IPS-20b (cell line): ENCODE data around the gene VPS4A.
"Not testable (repeated sequence)": the region's sequence is repeated elsewhere in the genome, so short reads cannot be mapped to it uniquely, and the experiment has no call there.

Experiments
- H3K27ac ChIP-seq: one replicate; pipeline ENCODE4 v1.5.1; 2013; ENCODE audit warnings: low read length
- H3K27me3 ChIP-seq: 2 replicates; pipeline ENCODE4 v1.6.1; 2013; ENCODE audit warnings: mild to moderate bottlenecking, low read length, inconsistent platforms; ENCODE audit not compliant: insufficient read depth
- H3K36me3 ChIP-seq: 2 replicates; pipeline ENCODE4 v1.6.1; 2013; ENCODE audit warnings: low read depth, mild to moderate bottlenecking, inconsistent platforms, low read length, moderate library complexity; ENCODE audit not compliant: insufficient read depth
- H3K4me1 ChIP-seq: 2 replicates; pipeline ENCODE4 v1.6.1; 2013; ENCODE audit warnings: mild to moderate bottlenecking, control low read depth, inconsistent platforms, low read length, moderate library complexity; ENCODE audit not compliant: insufficient read depth
- H3K4me3 ChIP-seq: 2 replicates; pipeline ENCODE4 v1.5.1; 2013; ENCODE audit warnings: mild to moderate bottlenecking, low read length, inconsistent platforms
- H3K9ac ChIP-seq: 2 replicates; pipeline ENCODE4 v1.6.1; 2013; ENCODE audit warnings: low read depth, mild to moderate bottlenecking, inconsistent platforms, low read length, moderate library complexity
- H3K9me3 ChIP-seq: 2 replicates; pipeline ENCODE4 v1.6.1; 2013; ENCODE audit warnings: mild to moderate bottlenecking, low read depth, low read length, inconsistent platforms; ENCODE audit not compliant: insufficient read depth

VPS4A gene

GRCh38 chr16:69286941-69287713 lies 24.0 kb upstream of the VPS4A start:
- Histone ChIP-seq H3K9me3 (no peaks in the 10 kb centered on the region), H3K27me3 (no peaks in the 10 kb centered on the region), H3K4me1 (no peaks in the 10 kb centered on the region), H3K4me3 (no peak overlapping the region), H3K9ac (no peak overlapping the region), H3K27ac (no peak overlapping the region), H3K36me3 (peaks cover 13% of the 10 kb centered on the region)

- H3K9me3 ChIP-seq, H3K36me3 ChIP-seq, H3K27ac ChIP-seq, H3K4me1 ChIP-seq, H3K9ac ChIP-seq, H3K27me3 ChIP-seq, H3K4me3 ChIP-seq: not testable (repeated sequence)
Observed at GRCh38 chr16:69291657-69292056, 19.5 kb upstream of the VPS4A start.

DNA sequence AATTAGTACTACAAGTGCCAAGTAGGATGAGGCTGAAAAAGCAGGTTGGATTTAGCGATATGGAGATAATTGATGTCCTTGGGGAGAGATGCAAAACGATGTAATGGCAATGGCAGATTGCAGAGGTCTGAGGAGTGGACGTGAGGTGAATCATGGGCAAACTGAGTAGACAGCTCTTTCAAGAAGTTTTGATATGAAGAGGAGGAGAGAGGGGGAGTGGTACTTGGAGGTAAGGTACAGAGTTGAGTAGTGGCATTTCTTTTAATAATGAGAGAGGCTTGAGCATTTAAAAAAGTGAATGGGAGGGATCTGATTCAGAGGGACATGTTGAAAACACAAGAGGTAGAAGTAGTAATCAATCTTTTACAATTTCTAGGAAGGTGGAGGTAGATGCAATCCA lies 17.7 kb upstream of the VPS4A start:
- no peaks in the 10 kb centered on the region for H3K27me3 ChIP-seq
- H3K4me1 ChIP-seq = no peaks in the 10 kb centered on the region
- no peak overlapping the region for H3K4me3 ChIP-seq
- no peak overlapping the region for H3K9ac ChIP-seq
- H3K36me3 ChIP-seq = no peaks in the 10 kb centered on the region
- no peak overlapping the region for H3K27ac ChIP-seq
- H3K9me3 ChIP-seq = no peaks in the 10 kb centered on the region

- H3K9ac ChIP-seq = no peak overlapping the region
- H3K27ac ChIP-seq = no peak overlapping the region
- no peaks in the 10 kb centered on the region for H3K4me1 ChIP-seq
- H3K4me3 ChIP-seq = no peak overlapping the region
- H3K36me3 ChIP-seq = no peaks in the 10 kb centered on the region
- H3K9me3 ChIP-seq = no peaks in the 10 kb centered on the region
- no peaks in the 10 kb centered on the region for H3K27me3 ChIP-seq
Observed at GRCh38 chr16:69294051-69294450, 17.1 kb upstream of the VPS4A start.

DNA sequence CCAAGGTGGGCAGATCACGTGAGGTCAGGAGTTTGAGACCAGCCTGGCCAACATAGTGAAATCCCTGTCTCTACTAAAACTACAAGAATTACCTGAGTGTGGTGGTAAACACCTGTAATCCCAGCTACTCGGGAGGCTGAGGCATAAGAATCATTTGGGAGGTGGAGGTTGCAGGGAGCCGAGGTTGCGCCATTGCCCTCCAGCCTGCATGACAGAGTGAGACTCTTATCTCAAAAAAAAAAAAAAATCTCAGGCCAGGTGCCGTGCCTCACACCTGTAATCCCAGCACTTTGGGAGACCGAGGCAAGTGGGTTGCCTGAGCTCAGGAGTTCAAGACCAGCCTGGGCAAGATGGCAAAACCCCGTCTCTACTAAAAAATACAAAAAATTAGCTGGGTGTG lies 14.4 kb upstream of the VPS4A start:
- not testable (repeated sequence) for H3K9me3 ChIP-seq, H3K9ac ChIP-seq, H3K4me3 ChIP-seq, H3K27me3 ChIP-seq, H3K4me1 ChIP-seq, H3K27ac ChIP-seq
- peaks cover 24% of the 10 kb centered on the region for H3K36me3 ChIP-seq

DNA sequence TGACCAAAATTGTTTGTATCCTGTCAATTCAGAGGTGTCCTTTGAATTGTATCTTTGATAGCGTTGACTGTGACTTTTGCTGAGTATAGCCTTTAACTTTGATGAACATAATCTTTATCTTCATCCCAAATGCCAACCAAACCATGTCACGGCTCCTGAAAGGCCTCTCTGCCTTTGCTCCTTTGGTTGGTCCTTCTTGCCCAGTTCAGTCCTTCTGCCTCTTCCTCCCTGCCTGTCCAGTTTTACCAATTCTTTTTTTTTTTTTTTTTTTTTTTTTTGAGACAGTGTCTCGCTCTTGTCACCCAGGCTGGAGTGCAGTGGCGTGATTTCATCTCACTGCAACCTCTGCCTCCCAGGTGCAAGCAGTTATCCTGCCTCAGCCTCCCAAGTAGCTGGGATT lies 12.9 kb upstream of the VPS4A start:
- Histone ChIP-seq H3K27ac (no peak overlapping the region), H3K9ac (no peak overlapping the region), H3K4me3 (no peak overlapping the region), H3K4me1 (no peaks in the 10 kb centered on the region), H3K27me3 (no peaks in the 10 kb centered on the region), H3K9me3 (no peaks in the 10 kb centered on the region), H3K36me3 (peaks cover 27% of the 10 kb centered on the region)

- Histone ChIP-seq H3K4me3 (no peak overlapping the region), H3K27ac (no peak overlapping the region), H3K27me3 (no peaks in the 10 kb centered on the region), H3K9me3 (no peaks in the 10 kb centered on the region), H3K36me3 (peaks cover 33% of the 10 kb centered on the region), H3K9ac (no peak overlapping the region), H3K4me1 (no peaks in the 10 kb centered on the region)
Observed at GRCh38 chr16:69301187-69301586, 10.0 kb upstream of the VPS4A start.

DNA sequence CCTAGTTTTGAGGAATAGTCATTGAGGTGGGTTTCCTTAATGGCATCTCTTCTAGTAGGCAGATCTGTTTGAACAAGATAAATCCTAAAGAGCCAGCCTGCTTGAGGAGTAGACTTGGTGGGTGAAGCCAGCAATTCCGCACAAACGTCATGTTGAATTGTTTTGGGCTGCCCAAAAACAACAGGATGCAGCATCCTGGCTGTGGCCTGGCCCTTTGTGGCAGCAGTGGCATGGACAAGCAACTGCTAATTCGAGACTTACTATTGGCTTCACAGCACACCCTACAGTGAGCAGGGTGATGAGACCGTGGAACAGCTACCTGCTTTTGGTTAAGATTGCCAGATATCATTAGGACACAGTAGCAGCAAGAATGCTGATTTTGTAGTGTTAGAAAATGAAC lies 9.3 kb upstream of the VPS4A start:
- Histone ChIP-seq H3K4me3 (no peak overlapping the region), H3K9me3 (no peaks in the 10 kb centered on the region), H3K9ac (no peak overlapping the region), H3K36me3 (peaks cover 33% of the 10 kb centered on the region), H3K4me1 (no peaks in the 10 kb centered on the region), H3K27me3 (no peaks in the 10 kb centered on the region), H3K27ac (no peak overlapping the region)

DNA sequence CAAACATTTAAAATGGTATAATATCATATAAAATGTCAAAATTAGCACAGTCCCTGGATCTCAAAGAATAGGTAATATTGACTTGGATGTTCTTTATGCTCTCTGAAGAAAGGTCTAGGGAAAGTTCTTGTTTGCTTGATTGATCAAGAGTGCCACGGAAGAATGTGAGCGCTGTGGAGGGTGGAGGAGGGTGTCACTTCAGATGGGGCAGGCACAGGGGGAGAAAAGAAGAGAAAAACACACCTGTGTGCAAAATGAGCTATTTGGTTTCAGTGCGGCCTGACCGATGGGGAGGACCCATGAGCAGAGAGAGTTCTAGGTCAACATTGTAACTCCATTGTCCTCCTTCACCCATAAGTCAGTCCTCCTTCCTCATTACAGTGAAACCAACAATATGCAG lies 8.8 kb upstream of the VPS4A start:
- no peaks in the 10 kb centered on the region for H3K9me3 ChIP-seq
- H3K9ac ChIP-seq = no peak overlapping the region
- no peak overlapping the region for H3K27ac ChIP-seq
- H3K4me3 ChIP-seq = no peak overlapping the region
- peaks cover 33% of the 10 kb centered on the region for H3K36me3 ChIP-seq
- no peaks in the 10 kb centered on the region for H3K27me3 ChIP-seq
- no peaks in the 10 kb centered on the region for H3K4me1 ChIP-seq

DNA sequence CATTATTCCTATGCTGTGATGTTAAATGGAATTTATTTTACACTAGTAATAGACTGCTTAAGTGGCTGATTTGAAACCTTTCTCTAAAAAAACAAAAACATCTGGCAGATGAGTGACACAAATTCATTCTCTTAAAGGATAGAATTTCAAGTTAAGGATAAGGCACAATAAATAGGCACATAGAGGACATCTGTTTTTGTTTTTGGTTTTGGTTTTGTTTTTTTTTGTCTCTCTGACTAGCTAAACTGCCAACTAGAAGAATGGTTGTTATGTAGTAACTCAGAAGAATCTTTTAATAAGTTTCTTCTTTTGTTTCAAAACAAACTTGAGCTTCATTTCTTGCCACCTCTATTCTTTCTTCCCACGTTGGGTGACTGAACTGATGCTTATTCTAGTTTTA lies 5.1 kb upstream of the VPS4A start:
- Histone ChIP-seq H3K36me3 (peaks cover 17% of the 10 kb centered on the region; the same call in 1 of the 2 replicates), H3K27ac (no peak overlapping the region), H3K27me3 (no peaks in the 10 kb centered on the region), H3K9me3 (no peaks in the 10 kb centered on the region), H3K4me1 (no peaks in the 10 kb centered on the region), H3K4me3 (no peak overlapping the region), H3K9ac (no peak overlapping the region)

- Histone ChIP-seq H3K27ac (no peak overlapping the region), H3K27me3 (no peaks in the 10 kb centered on the region), H3K36me3 (peaks cover 6% of the 10 kb centered on the region; the same call in 1 of the 2 replicates), H3K4me1 (no peaks in the 10 kb centered on the region), H3K4me3 (no peak overlapping the region), H3K9ac (no peak overlapping the region), H3K9me3 (no peaks in the 10 kb centered on the region)
Observed at GRCh38 chr16:69307091-69307490, 4.1 kb upstream of the VPS4A start.

GRCh38 chr16:69307856-69308255 lies 3.3 kb upstream of the VPS4A start:
- no peak overlapping the region for H3K4me3 ChIP-seq
- H3K27ac ChIP-seq = no peak overlapping the region
- H3K36me3 ChIP-seq = peaks cover 6% of the 10 kb centered on the region; the same call in 1 of the 2 replicates
- no peaks in the 10 kb centered on the region for H3K4me1 ChIP-seq
- H3K27me3 ChIP-seq = no peaks in the 10 kb centered on the region
- no peak overlapping the region for H3K9ac ChIP-seq
- H3K9me3 ChIP-seq = no peaks in the 10 kb centered on the region
